ENCODE results near the gene SEMA5A. TPM values are rescaled to one million over a fixed set of nuclear protein-coding genes. Genes with fewer than 3 reads are reported as not detected.

Gene SEMA5A
- total RNA-seq, 2 donors from 2014 or later = 13.3 to 17.6 TPM

GRCh38 chr5:8997542-8998070 is 548.3 kb downstream of the SEMA5A start:
- H3K4me1 ChIP-seq (ENCODE audit: control insufficient read depth in 1 of 2, low read depth in 2 of 2) = no peaks in the 10 kb centered on the region
- no peak for ATAC-seq (ENCODE audit: insufficient number of reproducible peaks, low FRiP score, low read depth)
- no peaks in the 10 kb centered on the region for H3K27me3 ChIP-seq (replicated peaks; ENCODE audit: insufficient read depth)
- no peak overlapping the region for H3K4me3 ChIP-seq
- DNase-seq (ENCODE audit: low spot score) = no peak
- no peaks in the 10 kb centered on the region for H3K36me3 ChIP-seq
- H3K9me3 ChIP-seq = no peaks in the 10 kb centered on the region
- no peak for TF ChIP-seq CTCF (IDR thresholded peaks at IDR 0.05)
- no peak overlapping the region for H3K27ac ChIP-seq

GRCh38 chr5:8993031-8993430 is 552.8 kb downstream of the SEMA5A start:
- no peak for ATAC-seq (ENCODE audit: insufficient number of reproducible peaks, low FRiP score, low read depth)
- H3K36me3 ChIP-seq = no peaks in the 10 kb centered on the region
- H3K27me3 ChIP-seq (replicated peaks; ENCODE audit: insufficient read depth) = no peaks in the 10 kb centered on the region
- no peak overlapping the region for H3K4me3 ChIP-seq
- TF ChIP-seq CTCF (IDR thresholded peaks at IDR 0.05) = peak; percentile 17
- no peak overlapping the region for H3K27ac ChIP-seq
- H3K4me1 ChIP-seq (ENCODE audit: control insufficient read depth in 1 of 2, low read depth in 2 of 2) = no peaks in the 10 kb centered on the region
- H3K9me3 ChIP-seq = no peaks in the 10 kb centered on the region
- DNase-seq (ENCODE audit: low spot score) = no peak

Other genes starting within 250 kb of the SEMA5A start
- gene TAS2R1, start 84.3 kb upstream of the SEMA5A start, total RNA-seq = not detected